K562 (cell line): Measurements from ENCODE around the gene HAUS1. TPM values are rescaled to one million over a fixed set of nuclear protein-coding genes. Genes with fewer than 3 reads are reported as not detected.
A peak's percentile ranks its signal among the peaks of the same experiment; 100 is the strongest.

ENCODE experiments used
- CEBPG ChIP-seq, 3 experiments: fragments of 200-800 bp in 1 of 3; sonication (Bioruptor generic) in 1 of 3; sonication (generic) in 1 of 3; formaldehyde crosslinking in 1 of 3; IDR thresholded peaks in 2 of 3; conservative IDR thresholded peaks in 1 of 3; 2 replicates each; pipeline versions ENCODE4 v1.6.1 to v1.8.0; 2016 to 2022; ENCODE audit warnings: missing compliant biosample characterization in 2 of 3, missing genetic modification characterization in 2 of 3, mild to moderate bottlenecking in 1 of 3, missing genetic modification reagents in 1 of 3
- HDAC1 ChIP-seq, 2 experiments: fragments of 450-650 bp; IDR thresholded peaks; 2 replicates each; pipeline ENCODE4 v1.6.1; 2016 to 2017; ENCODE audit warnings: inconsistent platforms in 1 of 2, mild to moderate bottlenecking in 1 of 2, moderate library complexity in 1 of 2
- HEY1 ChIP-seq: fragments of 250-450 bp; sonication (Bioruptor Pico); IDR thresholded peaks from 2 replicates; pipeline ENCODE4 v1.5.0; 2020; ENCODE audit warnings: mild to moderate bottlenecking, moderate library complexity, borderline replicate concordance
- NCOR1 ChIP-seq: fragments of 450-650 bp; IDR thresholded peaks from 2 replicates; pipeline ENCODE4 v1.6.1; 2016; ENCODE audit warnings: mild to moderate bottlenecking, moderate library complexity
- NFE2 ChIP-seq: IDR thresholded peaks from 2 replicates; pipeline ENCODE4 v1.6.1; 2014; ENCODE audit warnings: antibody characterized with exemption, low read depth
- NFE2L1 ChIP-seq: fragments of 450-650 bp; IDR thresholded peaks from 2 replicates; pipeline ENCODE4 v1.6.1; 2016; ENCODE audit warnings: missing genetic modification characterization, low read depth, mild to moderate bottlenecking, missing compliant biosample characterization, moderate library complexity, borderline replicate concordance
- SIX5 ChIP-seq, 2 experiments: IDR thresholded peaks; 2 replicates each; pipeline ENCODE4 v1.6.1; 2011; ENCODE audit warnings: low read length in 2 of 2, borderline replicate concordance in 1 of 2, low read depth in 1 of 2, mild to moderate bottlenecking in 1 of 2, moderate library complexity in 1 of 2; ENCODE audit not compliant: insufficient read depth in 1 of 2
- SMAD3 ChIP-seq: fragments of 450-650 bp; formaldehyde crosslinking; conservative IDR thresholded peaks from 2 replicates; pipeline ENCODE4 v1.4.0; 2020; ENCODE audit warnings: mild to moderate bottlenecking
- ZNF274 ChIP-seq: IDR thresholded peaks from 2 replicates; pipeline ENCODE4 v1.6.1; 2011; ENCODE audit warnings: low read depth, mild to moderate bottlenecking, low read length, moderate library complexity, borderline replicate concordance
- ZNF324 ChIP-seq: fragments of 250-450 bp; sonication (Bioruptor Pico); IDR thresholded peaks from 2 replicates; pipeline ENCODE4 v1.4.0; 2020; ENCODE audit warnings: mild to moderate bottlenecking
- ZNF354B ChIP-seq: fragments of 250-450 bp; sonication (Bioruptor Pico); IDR thresholded peaks from 2 replicates; pipeline ENCODE4 v1.4.0; 2020
- polyA plus RNA-seq, 8 experiments: library from polyadenylated mRNA; depleted of rRNA in 4 of 8; stranded (reverse) in 5 of 8; unstranded in 3 of 8; fragments of >200 nt; fragmentation: Nextera tagmentation in 2 of 8; fragmentation: Illumina TruSeq in 1 of 8; extraction: Ambion mirVana in 2 of 8; extraction: Trizol in 1 of 8; gene quantifications; 2 replicates each; pipeline versions ENCODE4 v1.2.1 to v1.2.3, GENCODE V29; 2011 to 2014; ENCODE audit warnings: inconsistent platforms in 1 of 8, missing spikeins in 1 of 8
- total RNA-seq, 7 experiments: library from RNA; depleted of rRNA in 6 of 7; stranded (reverse); fragments of >200 nt in 6 of 7; fragmentation: Illumina TruSeq in 2 of 7; extraction: Trizol in 2 of 7; gene quantifications; 2 replicates each; pipeline versions ENCODE4 v1.2.1 to v1.2.3, GENCODE V29; 2011 to 2021; ENCODE audit warnings: low replicate concordance in 1 of 7
- TF ChIP-seq, protein P1 (sequence below): fragments of 450-650 bp; IDR thresholded peaks from 2 replicates; pipeline ENCODE4 v1.6.1; 2016; ENCODE audit warnings: mild to moderate bottlenecking
- TF ChIP-seq, protein P2 (sequence below): fragments of 450-650 bp; formaldehyde crosslinking; IDR thresholded peaks from 2 replicates; pipeline ENCODE4 v1.4.0; 2022; ENCODE audit warnings: missing genetic modification characterization
- TF ChIP-seq, protein P3 (sequence below): fragments of 250-450 bp; sonication (Bioruptor Pico); IDR thresholded peaks from 2 replicates; pipeline ENCODE4 v1.4.0; 2020; ENCODE audit warnings: borderline replicate concordance
- TF ChIP-seq, protein P4 (sequence below): fragments of 250-450 bp; sonication (Bioruptor Pico); IDR thresholded peaks from 2 replicates; pipeline ENCODE4 v1.8.0; 2022; ENCODE audit warnings: moderate library complexity, mild to moderate bottlenecking, inconsistent platforms
- TF ChIP-seq, protein P5 (sequence below), 2 experiments: fragments of 200-800 bp in 1 of 2; sonication (Bioruptor generic) in 1 of 2; sonication (generic) in 1 of 2; formaldehyde crosslinking in 1 of 2; IDR thresholded peaks in 1 of 2; conservative IDR thresholded peaks in 1 of 2; 2 replicates each; pipeline versions ENCODE4 v1.5.0 to v1.6.1; 2016 to 2020; ENCODE audit warnings: missing compliant biosample characterization in 1 of 2, missing genetic modification characterization in 1 of 2, missing genetic modification reagents in 1 of 2

HAUS1 gene
- total and polyA plus RNA-seq, 9 of the 15 experiments (the other 6 are each of a cell fraction or from before 2014, with no cell fraction given), result 45.6 to 135 (median 76.3) TPM

DNA sequence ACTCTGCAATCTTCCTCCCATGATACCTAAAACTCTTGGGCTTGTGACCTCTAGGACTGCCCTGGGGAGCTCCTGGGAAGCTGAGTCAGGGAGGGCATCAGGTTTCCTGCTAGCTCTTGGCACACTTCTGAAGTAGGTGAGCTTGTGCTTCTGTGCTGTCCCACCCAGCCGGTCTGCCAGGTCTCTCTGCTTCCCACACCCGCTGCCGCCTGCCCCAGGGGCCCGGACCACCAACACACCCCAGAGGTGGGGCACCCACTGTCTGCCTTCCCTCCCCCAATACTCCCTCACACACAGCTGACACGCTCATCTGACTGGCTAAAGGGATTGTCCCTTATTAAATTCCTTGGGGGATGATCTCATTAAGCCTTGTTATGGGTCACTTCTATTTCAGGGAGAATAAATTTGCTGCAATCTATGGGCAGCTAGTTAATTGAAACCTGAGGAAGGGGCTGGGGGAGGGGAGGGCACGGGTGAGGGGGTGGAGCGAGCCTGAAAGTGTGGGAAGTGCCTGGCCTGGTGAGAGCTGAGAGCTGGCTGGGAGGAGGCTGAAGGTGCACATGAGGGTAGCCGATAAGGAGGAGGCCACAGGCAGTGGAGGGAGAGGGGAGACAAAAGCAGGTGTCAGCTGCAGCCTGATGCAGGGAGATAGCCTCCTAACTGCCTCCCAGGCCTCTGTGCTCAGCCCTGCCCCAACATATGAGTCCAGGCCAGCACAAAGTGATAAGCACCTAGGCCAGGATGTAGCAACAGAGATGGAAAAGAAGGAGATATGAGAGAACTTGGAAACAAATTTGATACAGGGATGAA lies 48.8 kb downstream of the HAUS1 start (continued):
- TF ChIP-seq, protein P1, sequence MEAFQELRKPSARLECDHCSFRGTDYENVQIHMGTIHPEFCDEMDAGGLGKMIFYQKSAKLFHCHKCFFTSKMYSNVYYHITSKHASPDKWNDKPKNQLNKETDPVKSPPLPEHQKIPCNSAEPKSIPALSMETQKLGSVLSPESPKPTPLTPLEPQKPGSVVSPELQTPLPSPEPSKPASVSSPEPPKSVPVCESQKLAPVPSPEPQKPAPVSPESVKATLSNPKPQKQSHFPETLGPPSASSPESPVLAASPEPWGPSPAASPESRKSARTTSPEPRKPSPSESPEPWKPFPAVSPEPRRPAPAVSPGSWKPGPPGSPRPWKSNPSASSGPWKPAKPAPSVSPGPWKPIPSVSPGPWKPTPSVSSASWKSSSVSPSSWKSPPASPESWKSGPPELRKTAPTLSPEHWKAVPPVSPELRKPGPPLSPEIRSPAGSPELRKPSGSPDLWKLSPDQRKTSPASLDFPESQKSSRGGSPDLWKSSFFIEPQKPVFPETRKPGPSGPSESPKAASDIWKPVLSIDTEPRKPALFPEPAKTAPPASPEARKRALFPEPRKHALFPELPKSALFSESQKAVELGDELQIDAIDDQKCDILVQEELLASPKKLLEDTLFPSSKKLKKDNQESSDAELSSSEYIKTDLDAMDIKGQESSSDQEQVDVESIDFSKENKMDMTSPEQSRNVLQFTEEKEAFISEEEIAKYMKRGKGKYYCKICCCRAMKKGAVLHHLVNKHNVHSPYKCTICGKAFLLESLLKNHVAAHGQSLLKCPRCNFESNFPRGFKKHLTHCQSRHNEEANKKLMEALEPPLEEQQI, result peak; percentile 93
- TF ChIP-seq, protein P2, sequence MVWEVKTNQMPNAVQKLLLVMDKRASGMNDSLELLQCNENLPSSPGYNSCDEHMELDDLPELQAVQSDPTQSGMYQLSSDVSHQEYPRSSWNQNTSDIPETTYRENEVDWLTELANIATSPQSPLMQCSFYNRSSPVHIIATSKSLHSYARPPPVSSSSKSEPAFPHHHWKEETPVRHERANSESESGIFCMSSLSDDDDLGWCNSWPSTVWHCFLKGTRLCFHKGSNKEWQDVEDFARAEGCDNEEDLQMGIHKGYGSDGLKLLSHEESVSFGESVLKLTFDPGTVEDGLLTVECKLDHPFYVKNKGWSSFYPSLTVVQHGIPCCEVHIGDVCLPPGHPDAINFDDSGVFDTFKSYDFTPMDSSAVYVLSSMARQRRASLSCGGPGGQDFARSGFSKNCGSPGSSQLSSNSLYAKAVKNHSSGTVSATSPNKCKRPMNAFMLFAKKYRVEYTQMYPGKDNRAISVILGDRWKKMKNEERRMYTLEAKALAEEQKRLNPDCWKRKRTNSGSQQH (CRISPR knock-in tag), result peak; percentile 68; the same call in 1 of the 2 replicates
- no peak for TF ChIP-seq SIX5 (IDR thresholded peaks at IDR 0.05; ENCODE audit: borderline replicate concordance in 1 of 2, insufficient read depth in 1 of 2, low read depth in 1 of 2, low read length in 2 of 2)
- peak in 1 of 2 experiments; percentile 91; a peak in 2 of 4 replicates for TF ChIP-seq HDAC1 (IDR thresholded peaks at IDR 0.05)
- TF ChIP-seq ZNF324 (CRISPR knock-in tag), result peak; percentile 44; the same call in 1 of the 2 replicates
- TF ChIP-seq SMAD3, result peak; percentile 64; the same call in 1 of the 2 replicates
- peak; percentile 53; the same call in 1 of the 2 replicates for TF ChIP-seq CEBPG (CRISPR knock-in tag; IDR thresholded peaks at IDR 0.05)
- 0 out of 4 replicates have a peak, but pooled peaks of 1 of the 2 experiments have one; percentile 16 for TF ChIP-seq CEBPG (tag; conservative IDR thresholded peaks at IDR 0.05 in 1 of 2, IDR thresholded peaks at IDR 0.05 in 1 of 2)
- TF ChIP-seq, protein P3, sequence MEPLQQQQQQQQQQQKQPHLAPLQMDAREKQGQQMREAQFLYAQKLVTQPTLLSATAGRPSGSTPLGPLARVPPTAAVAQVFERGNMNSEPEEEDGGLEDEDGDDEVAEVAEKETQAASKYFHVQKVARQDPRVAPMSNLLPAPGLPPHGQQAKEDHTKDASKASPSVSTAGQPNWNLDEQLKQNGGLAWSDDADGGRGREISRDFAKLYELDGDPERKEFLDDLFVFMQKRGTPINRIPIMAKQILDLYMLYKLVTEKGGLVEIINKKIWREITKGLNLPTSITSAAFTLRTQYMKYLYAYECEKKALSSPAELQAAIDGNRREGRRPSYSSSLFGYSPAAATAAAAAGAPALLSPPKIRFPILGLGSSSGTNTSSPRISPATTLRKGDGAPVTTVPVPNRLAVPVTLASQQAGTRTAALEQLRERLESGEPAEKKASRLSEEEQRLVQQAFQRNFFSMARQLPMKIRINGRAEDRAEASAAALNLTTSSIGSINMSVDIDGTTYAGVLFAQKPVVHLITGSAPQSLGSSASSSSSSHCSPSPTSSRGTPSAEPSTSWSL (CRISPR knock-in tag), result no peak
- no peak for TF ChIP-seq ZNF354B
- peak; percentile 100 for TF ChIP-seq NCOR1
- TF ChIP-seq, protein P4, sequence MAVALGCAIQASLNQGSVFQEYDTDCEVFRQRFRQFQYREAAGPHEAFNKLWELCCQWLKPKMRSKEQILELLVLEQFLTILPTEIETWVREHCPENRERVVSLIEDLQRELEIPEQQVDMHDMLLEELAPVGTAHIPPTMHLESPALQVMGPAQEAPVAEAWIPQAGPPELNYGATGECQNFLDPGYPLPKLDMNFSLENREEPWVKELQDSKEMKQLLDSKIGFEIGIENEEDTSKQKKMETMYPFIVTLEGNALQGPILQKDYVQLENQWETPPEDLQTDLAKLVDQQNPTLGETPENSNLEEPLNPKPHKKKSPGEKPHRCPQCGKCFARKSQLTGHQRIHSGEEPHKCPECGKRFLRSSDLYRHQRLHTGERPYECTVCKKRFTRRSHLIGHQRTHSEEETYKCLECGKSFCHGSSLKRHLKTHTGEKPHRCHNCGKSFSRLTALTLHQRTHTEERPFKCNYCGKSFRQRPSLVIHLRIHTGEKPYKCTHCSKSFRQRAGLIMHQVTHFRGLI (CRISPR knock-in tag), result peak; percentile 49; the same call in 1 of the 2 replicates
- peak; percentile 85 for TF ChIP-seq ZNF274
- no peak for TF ChIP-seq NFE2L1 (tag)
- TF ChIP-seq, protein P5, sequence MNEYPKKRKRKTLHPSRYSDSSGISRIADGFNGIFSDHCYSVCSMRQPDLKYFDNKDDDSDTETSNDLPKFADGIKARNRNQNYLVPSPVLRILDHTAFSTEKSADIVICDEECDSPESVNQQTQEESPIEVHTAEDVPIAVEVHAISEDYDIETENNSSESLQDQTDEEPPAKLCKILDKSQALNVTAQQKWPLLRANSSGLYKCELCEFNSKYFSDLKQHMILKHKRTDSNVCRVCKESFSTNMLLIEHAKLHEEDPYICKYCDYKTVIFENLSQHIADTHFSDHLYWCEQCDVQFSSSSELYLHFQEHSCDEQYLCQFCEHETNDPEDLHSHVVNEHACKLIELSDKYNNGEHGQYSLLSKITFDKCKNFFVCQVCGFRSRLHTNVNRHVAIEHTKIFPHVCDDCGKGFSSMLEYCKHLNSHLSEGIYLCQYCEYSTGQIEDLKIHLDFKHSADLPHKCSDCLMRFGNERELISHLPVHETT (CRISPR knock-in tag; conservative IDR thresholded peaks at IDR 0.05 in 1 of 2, IDR thresholded peaks at IDR 0.05 in 1 of 2), result peak in 1 of 2 experiments; percentile 90; a peak in 2 of 4 replicates
- TF ChIP-seq HEY1, result no peak; the same call in 1 of the 2 replicates
- peak; percentile 22; the same call in 1 of the 2 replicates for TF ChIP-seq NFE2
